Chondrocyte (in vitro differentiated cells): Measurements from ENCODE around the gene RAP2B. TPM values are rescaled to one million over a fixed set of nuclear protein-coding genes. Genes with fewer than 3 reads are reported as not detected.
A peak's percentile ranks its signal among the peaks of the same experiment; 100 is the strongest.

ENCODE experiments used
- DNase-seq: peaks from one replicate; pipeline ENCODE4 v3.0.0; 2021; ENCODE audit warnings: mixed read lengths, low spot score
- H3K27ac Mint-ChIP-seq: one replicate; pipeline ENCODE4 v1.8.0; 2021; ENCODE audit warnings: mild to moderate bottlenecking, moderate library complexity, mixed read lengths; ENCODE audit not compliant: unreplicated experiment
- H3K27me3 Mint-ChIP-seq: 2 replicates; pipeline ENCODE4 v1.8.0; 2021; ENCODE audit warnings: low read depth, mixed read lengths
- H3K36me3 Mint-ChIP-seq: 2 replicates; pipeline ENCODE4 v1.8.0; 2021; ENCODE audit warnings: low read depth, mixed read lengths
- H3K4me1 Mint-ChIP-seq: 2 replicates; pipeline ENCODE4 v1.8.0; 2021; ENCODE audit warnings: low read depth, mild to moderate bottlenecking, mixed read lengths
- H3K4me3 Mint-ChIP-seq: one replicate; pipeline ENCODE4 v1.8.0; 2021; ENCODE audit warnings: mild to moderate bottlenecking, moderate library complexity, mixed read lengths; ENCODE audit not compliant: unreplicated experiment
- H3K9me3 Mint-ChIP-seq: 2 replicates; pipeline ENCODE4 v1.8.0; 2021; ENCODE audit warnings: low read depth, mixed read lengths
- total RNA-seq: library from RNA; stranded (reverse); gene quantifications from 3 replicates; pipeline ENCODE4 v1.2.1, GENCODE V29; 2021
- TF ChIP-seq, protein P1 (sequence below): fragments of 200-600 bp; sonication (generic); IDR thresholded peaks from 2 replicates; pipeline ENCODE4 v1.5.0; 2021; ENCODE audit warnings: antibody characterized with exemption, mild to moderate bottlenecking, moderate library complexity

The RAP2B gene
- total RNA-seq, 1 donor from 2014 or later, result 11.0 TPM

DNA sequence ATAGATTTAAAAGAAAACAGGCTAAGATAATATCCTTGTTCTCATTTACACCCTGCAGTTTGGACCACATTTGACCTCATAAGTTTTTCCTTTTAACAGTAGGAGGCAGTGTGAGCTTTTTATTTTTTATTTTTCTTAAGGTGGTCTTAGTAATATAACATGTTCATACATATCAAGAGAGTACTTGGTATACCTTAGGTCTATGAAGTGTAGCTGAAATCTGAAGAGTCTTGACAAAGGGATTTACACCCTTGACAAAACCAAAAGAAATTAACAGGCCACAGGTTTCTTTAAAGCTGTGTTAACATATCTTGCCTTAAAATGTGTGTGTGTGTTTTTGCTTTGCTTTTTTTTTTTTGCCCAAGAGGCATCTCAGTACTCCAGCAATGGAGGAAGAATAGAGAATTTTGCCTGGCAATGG lies 3.2 kb downstream of the RAP2B start:
- Mint-ChIP-seq H3K36me3 (no peaks in the 10 kb centered on the region), H3K27me3 (no peaks in the 10 kb centered on the region), H3K9me3 (no peaks in the 10 kb centered on the region), H3K27ac (peak overlapping the region; percentile 22), H3K4me3 (peak overlapping the region; percentile 96), H3K4me1 (peaks cover 45% of the 10 kb centered on the region)
- DNase-seq, result no peak
- TF ChIP-seq, protein P1, sequence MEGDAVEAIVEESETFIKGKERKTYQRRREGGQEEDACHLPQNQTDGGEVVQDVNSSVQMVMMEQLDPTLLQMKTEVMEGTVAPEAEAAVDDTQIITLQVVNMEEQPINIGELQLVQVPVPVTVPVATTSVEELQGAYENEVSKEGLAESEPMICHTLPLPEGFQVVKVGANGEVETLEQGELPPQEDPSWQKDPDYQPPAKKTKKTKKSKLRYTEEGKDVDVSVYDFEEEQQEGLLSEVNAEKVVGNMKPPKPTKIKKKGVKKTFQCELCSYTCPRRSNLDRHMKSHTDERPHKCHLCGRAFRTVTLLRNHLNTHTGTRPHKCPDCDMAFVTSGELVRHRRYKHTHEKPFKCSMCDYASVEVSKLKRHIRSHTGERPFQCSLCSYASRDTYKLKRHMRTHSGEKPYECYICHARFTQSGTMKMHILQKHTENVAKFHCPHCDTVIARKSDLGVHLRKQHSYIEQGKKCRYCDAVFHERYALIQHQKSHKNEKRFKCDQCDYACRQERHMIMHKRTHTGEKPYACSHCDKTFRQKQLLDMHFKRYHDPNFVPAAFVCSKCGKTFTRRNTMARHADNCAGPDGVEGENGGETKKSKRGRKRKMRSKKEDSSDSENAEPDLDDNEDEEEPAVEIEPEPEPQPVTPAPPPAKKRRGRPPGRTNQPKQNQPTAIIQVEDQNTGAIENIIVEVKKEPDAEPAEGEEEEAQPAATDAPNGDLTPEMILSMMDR, result peak; percentile 80

DNA sequence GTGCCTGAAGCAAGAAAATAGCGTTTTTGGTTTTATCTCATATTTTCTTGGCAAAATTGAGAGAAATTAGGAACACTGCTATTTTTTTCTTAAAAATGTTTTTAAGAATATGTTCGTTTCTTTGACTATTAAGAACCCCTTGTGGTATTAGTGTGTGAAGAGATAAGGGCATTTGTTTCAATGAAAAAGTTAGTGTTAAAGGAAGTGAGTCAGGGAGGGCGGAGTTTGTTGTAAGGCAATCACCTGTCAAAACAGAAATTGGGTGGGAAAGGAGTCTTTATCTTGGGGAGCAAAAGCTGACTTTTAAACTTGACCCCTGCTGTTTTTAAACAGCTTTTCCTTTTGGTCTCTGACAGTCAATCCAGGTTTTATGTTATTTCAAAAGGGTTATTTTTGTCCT lies 4.2 kb downstream of the RAP2B start:
- peaks cover 41% of the 10 kb centered on the region for H3K4me1 Mint-ChIP-seq
- H3K36me3 Mint-ChIP-seq, result no peaks in the 10 kb centered on the region
- TF ChIP-seq, protein P1, result no peak
- no peaks in the 10 kb centered on the region for H3K27me3 Mint-ChIP-seq
- DNase-seq, result no peak
- H3K4me3 Mint-ChIP-seq, result peak overlapping the region; percentile 96
- H3K27ac Mint-ChIP-seq, result no peak overlapping the region
- H3K9me3 Mint-ChIP-seq, result no peaks in the 10 kb centered on the region

- no peaks in the 10 kb centered on the region for H3K9me3 Mint-ChIP-seq
- H3K4me1 Mint-ChIP-seq, result peaks cover 41% of the 10 kb centered on the region
- no peak for DNase-seq
- no peaks in the 10 kb centered on the region for H3K36me3 Mint-ChIP-seq
- H3K4me3 Mint-ChIP-seq, result no peak overlapping the region
- H3K27ac Mint-ChIP-seq, result no peak overlapping the region
- H3K27me3 Mint-ChIP-seq, result no peaks in the 10 kb centered on the region
- TF ChIP-seq, protein P1, result no peak
Observed at GRCh38 chr3:153166796-153167195, 4.8 kb downstream of the RAP2B start.

- Mint-ChIP-seq H3K27ac (no peak overlapping the region), H3K27me3 (no peaks in the 10 kb centered on the region), H3K36me3 (no peaks in the 10 kb centered on the region), H3K4me1 (peaks cover 29% of the 10 kb centered on the region), H3K4me3 (no peak overlapping the region), H3K9me3 (no peaks in the 10 kb centered on the region)
- no peak for DNase-seq
- TF ChIP-seq, protein P1, result no peak
Observed at GRCh38 chr3:153169793-153170383, 7.9 kb downstream of the RAP2B start.

DNA sequence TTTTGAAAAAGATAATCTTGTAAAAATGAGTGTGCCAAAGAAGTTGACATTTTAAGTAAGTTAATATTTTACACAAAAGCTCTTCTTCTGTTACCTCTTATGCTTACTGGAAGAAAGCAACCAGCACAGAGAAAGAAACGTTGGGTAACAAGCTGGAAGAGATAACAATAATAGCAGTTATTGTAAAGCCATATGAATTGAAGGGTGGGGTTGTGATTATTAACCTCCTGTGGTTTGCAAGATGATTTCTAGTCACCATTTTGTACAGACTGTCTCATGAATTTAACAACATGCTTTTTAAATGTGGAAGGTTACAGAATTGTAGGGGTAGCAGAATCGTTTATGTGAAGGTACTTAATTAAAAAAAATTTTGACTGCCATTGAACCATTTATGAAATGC lies 9.2 kb downstream of the RAP2B start:
- Mint-ChIP-seq H3K4me3 (no peak overlapping the region), H3K27ac (no peak overlapping the region), H3K4me1 (peaks cover 15% of the 10 kb centered on the region), H3K36me3 (peaks cover 2% of the 10 kb centered on the region), H3K27me3 (no peaks in the 10 kb centered on the region), H3K9me3 (peaks cover 3% of the 10 kb centered on the region)
- no peak for DNase-seq
- TF ChIP-seq, protein P1, result no peak
